Sigmoid colon (tissue), 7 donors: Measurements from ENCODE around the gene EFNA2. TPM values are rescaled to one million over a fixed set of nuclear protein-coding genes. Genes with fewer than 3 reads are reported as not detected.

Experiments used
- DNase-seq: peaks from one replicate; pipeline ENCODE4 v3.0.0-alpha.2; 2019
- H3K27ac ChIP-seq, 4 donors: fragments of 200-600 bp; sonication (generic); one replicate each; pipeline ENCODE4 v1.5.1; 2016 to 2019; ENCODE audit warnings: mild to moderate bottlenecking in 1 of 4
- H3K27me3 ChIP-seq, 3 donors: fragments of 200-600 bp; sonication (generic); one replicate each; pipeline ENCODE4 v1.5.1; 2019; ENCODE audit warnings: mild to moderate bottlenecking in 1 of 3
- H3K36me3 ChIP-seq, 4 donors: fragments of 200-600 bp; sonication (generic); one replicate each; pipeline ENCODE4 v1.5.1; 2016 to 2019
- H3K4me1 ChIP-seq, 4 donors: fragments of 200-600 bp; sonication (generic); one replicate each; pipeline ENCODE4 v1.5.1; 2017 to 2019
- H3K4me3 ChIP-seq, 4 donors: fragments of 200-600 bp; sonication (generic); one replicate each; pipeline ENCODE4 v1.5.1; 2017 to 2019; ENCODE audit warnings: mild to moderate bottlenecking in 2 of 4, moderate library complexity in 1 of 4
- H3K9me3 ChIP-seq, 4 donors: fragments of 200-600 bp in 3 of 4; sonication (generic) in 3 of 4; one replicate each; pipeline versions ENCODE4 v1.5.1 to v1.6.1; 2013 to 2019
- EP300 ChIP-seq, 4 donors: sonication (generic); formaldehyde crosslinking; IDR thresholded peaks; one replicate each; pipeline ENCODE4 v1.6.1; 2017; ENCODE audit warnings: antibody characterized with exemption in 4 of 4
- POLR2A ChIP-seq, 2 donors: fragments of 450-650 bp; IDR thresholded peaks; one replicate each; pipeline ENCODE4 v1.6.1; 2016; ENCODE audit warnings: antibody characterized with exemption in 2 of 2, mild to moderate bottlenecking in 2 of 2, moderate library complexity in 2 of 2
- POLR2AphosphoS5 ChIP-seq, 4 donors: sonication (generic); formaldehyde crosslinking; IDR thresholded peaks; one replicate each; pipeline ENCODE4 v1.6.1; 2017; ENCODE audit warnings: antibody characterized with exemption in 4 of 4
- WGBS, 2 donors: extraction: QIAGEN DNeasy Blood & Tissue Kit; methylation state at CpG; one replicate each; pipeline ENCODE4 v1.1.7; 2013; 5-methylcytosine and 5-hydroxymethylcytosine counted together
- intact Hi-C: fragments of 100-400 bp; cut with DNase I; formaldehyde crosslinking; loops from one replicate; pipeline ENCODE4 v1.15.1; 2023
- polyA plus RNA-seq, 3 donors: library from polyadenylated mRNA; stranded (reverse); fragments of 200-250 nt; gene quantifications; one replicate each; pipeline ENCODE4 v1.2.3, GENCODE V29; 2013
- total RNA-seq, 4 donors: library from RNA; depleted of rRNA; stranded (reverse); fragments of >200 nt; gene quantifications; one replicate each; pipeline ENCODE4 v1.1.0, GENCODE V29; 2016
- TF ChIP-seq, protein P1 (sequence below), 4 experiments: fragments of 450-650 bp in 3 of 4; fragments of 200-600 bp in 1 of 4; IDR thresholded peaks; one replicate each; pipeline ENCODE4 v1.5.1; 2016 to 2019; ENCODE audit warnings: antibody characterized with exemption in 4 of 4, mild to moderate bottlenecking in 3 of 4, moderate library complexity in 2 of 4
- donor health status: healthy with polysubstance abuse.
- donor health status: Bipolar disorder and iron deficiency.
- donor health status: healthy.

The EFNA2 gene
- total and polyA plus RNA-seq, 7 donors, result 23.4 to 40.6 (median 25.2) TPM; not detected in 4

DNA sequence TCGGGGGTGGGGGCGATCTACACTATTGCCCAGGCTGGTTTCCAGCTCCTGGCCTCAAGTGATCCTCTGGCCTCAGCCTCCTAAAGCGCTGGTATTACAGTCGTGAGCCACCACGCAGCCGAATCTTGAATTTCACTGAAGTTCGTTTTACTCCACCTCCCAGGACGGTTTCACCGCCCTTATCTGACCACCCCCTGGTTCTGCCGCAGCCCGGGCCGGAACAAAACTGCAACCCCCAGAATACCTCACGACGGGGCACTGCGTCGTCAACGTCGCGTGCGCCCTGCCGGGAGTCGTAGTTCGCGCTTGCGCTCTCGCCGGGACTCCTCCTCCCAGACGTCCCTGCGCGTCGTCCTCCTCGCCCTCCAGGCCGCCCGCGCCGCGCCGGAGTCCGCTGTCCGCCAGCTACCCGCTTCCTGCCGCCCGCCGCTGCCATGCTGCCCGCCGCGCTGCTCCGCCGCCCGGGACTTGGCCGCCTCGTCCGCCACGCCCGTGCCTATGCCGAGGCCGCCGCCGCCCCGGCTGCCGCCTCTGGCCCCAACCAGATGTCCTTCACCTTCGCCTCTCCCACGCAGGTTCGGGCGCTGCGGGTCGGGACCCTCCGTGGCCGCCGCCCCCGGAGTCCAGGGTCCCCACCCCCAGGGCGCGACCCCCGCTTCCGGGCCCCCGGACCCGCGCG is 44.1 kb upstream of the EFNA2 start, which contains the start of gene ATP5F1D:
ATP5F1D (plus strand) TSS at position 335 of the 679 bp plus-strand sequence; CDS start at position 435, 100 bp downstream.
- WGBS, 2 donors, result 1% methylated on average over 79 of the region's 79 CpGs
- H3K36me3 ChIP-seq, result no peaks in the 10 kb centered on the region
- peaks cover 0 to 80% (median 77%) of the 10 kb centered on the region in 4 donors for H3K4me1 ChIP-seq
- H3K4me3 ChIP-seq, result peak within 1 kb of the TSS; percentile 70 to 85 (median 79)
- TF ChIP-seq, protein P1, sequence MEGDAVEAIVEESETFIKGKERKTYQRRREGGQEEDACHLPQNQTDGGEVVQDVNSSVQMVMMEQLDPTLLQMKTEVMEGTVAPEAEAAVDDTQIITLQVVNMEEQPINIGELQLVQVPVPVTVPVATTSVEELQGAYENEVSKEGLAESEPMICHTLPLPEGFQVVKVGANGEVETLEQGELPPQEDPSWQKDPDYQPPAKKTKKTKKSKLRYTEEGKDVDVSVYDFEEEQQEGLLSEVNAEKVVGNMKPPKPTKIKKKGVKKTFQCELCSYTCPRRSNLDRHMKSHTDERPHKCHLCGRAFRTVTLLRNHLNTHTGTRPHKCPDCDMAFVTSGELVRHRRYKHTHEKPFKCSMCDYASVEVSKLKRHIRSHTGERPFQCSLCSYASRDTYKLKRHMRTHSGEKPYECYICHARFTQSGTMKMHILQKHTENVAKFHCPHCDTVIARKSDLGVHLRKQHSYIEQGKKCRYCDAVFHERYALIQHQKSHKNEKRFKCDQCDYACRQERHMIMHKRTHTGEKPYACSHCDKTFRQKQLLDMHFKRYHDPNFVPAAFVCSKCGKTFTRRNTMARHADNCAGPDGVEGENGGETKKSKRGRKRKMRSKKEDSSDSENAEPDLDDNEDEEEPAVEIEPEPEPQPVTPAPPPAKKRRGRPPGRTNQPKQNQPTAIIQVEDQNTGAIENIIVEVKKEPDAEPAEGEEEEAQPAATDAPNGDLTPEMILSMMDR (IDR thresholded peaks at IDR 0.05), result no peak
- TF ChIP-seq POLR2AphosphoS5 (IDR thresholded peaks at IDR 0.05), result peak; percentile 93 to 95 (median 94)
- peak in 1 of 2 donors; percentile 33 for TF ChIP-seq POLR2A (IDR thresholded peaks at IDR 0.05)
- peak in 1 of 4 donors; percentile 83 for TF ChIP-seq EP300 (IDR thresholded peaks at IDR 0.05)
- no peaks in the 10 kb centered on the region for H3K9me3 ChIP-seq
- intact Hi-C loops, result loop anchor here (2.0 to 5.0 kb wide), 4 partner anchors 69 to 317 kb away; partner anchors contain the start of genes RNU6-2, SBNO2 and TMEM259
- H3K27ac ChIP-seq, result peak within 1 kb of the TSS; percentile 93 to 100 (median 98)
- DNase-seq, result peak; percentile 98
- H3K27me3 ChIP-seq, result peaks cover 6 to 8% (median 7%) of the 10 kb centered on the region in 3 donors

DNA sequence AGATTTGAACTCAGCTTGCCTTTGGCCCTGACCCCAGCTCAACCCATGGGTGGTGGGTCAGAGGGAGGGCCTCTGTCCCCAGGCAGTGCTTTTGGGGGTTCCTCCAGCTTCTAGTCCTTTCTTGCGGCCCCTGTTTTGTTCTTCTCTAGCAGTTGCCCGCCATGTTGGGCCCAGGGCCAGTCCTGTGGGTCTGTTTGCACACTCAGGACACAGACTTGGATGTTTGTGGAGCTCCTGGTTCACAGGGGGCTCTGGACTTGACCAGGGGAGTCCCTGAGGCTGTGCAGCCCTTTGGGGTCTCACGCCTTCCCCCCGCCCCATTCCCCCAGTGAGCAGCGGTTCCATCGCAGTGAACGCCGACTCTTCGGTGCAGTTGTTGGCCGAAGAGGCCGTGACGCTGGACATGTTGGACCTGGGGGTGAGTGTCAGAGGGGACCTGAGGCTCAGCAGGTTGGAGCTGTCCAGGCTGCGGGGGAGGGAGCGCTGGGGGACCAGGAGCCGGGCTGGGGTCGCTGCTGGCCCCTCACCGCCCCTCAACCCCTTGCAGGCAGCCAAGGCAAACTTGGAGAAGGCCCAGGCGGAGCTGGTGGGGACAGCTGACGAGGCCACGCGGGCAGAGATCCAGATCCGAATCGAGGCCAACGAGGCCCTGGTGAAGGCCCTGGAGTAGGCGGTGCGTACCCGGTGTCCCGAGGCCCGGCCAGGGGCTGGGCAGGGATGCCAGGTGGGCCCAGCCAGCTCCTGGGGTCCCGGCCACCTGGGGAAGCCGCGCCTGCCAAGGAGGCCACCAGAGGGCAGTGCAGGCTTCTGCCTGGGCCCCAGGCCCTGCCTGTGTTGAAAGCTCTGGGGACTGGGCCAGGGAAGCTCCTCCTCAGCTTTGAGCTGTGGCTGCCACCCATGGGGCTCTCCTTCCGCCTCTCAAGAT is 41.6 kb upstream of the EFNA2 start:
- Histone ChIP-seq H3K4me3 (peak overlapping the region in 3 of 4 donors; percentile 3 to 26 (median 15)), H3K36me3 (no peaks in the 10 kb centered on the region), H3K27ac (peak overlapping the region; percentile 96 to 100 (median 100)), H3K9me3 (no peaks in the 10 kb centered on the region), H3K27me3 (no peaks in the 10 kb centered on the region), H3K4me1 (peaks cover 13 to 74% (median 70%) of the 10 kb centered on the region in 4 donors)
- peak; percentile 15 to 67 (median 47) for TF ChIP-seq POLR2AphosphoS5 (IDR thresholded peaks at IDR 0.05)
- TF ChIP-seq EP300 (IDR thresholded peaks at IDR 0.05), result no peak
- TF ChIP-seq POLR2A (IDR thresholded peaks at IDR 0.05), result no peak
- TF ChIP-seq, protein P1 (IDR thresholded peaks at IDR 0.05), result peak; percentile 95 to 98 (median 96)
- intact Hi-C loops, result loop anchor here (1.0 to 5.0 kb wide), 2 partner anchors 23 to 72 kb away; partner anchors contain the start of gene SBNO2
- peak; percentile 96 for DNase-seq
- 46 to 55% methylated on average over 33 of the region's 33 CpGs for WGBS, 2 donors

DNA sequence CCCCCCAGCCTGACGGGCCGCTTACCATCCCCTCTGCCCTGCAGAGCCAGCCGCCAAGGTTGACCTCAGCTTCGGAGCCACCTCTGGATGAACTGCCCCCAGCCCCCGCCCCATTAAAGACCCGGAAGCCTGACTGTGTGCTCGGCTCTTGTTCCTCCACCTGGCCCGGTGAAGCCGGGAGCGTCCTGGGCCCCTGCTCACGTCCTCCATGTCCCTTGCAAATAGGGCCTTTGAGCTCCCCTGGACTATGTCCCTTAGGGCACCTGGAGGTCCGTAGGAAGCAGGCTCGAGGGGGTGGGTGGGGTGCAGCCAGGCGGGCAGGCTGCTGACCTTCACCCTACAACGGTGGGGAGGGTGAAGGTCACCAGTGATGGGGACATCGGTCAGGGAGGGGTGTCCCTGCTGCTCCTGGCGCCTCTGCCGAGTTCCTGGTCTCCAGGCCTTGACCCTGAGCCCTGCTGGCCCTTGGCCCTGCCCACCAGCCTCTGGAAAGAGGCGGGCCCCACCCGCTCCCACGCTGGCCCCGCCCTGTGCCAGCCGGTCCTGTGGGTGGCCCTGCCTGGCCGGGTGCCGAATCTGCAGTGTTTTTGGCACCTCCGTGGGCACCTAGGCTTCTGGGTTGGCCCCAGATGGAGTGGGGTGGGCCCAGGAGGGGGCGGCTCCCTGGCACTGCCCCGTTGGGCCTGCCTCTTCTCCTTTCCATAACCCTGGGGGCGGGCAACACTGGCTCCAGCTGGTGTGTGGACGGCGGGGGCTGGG is 40.8 kb upstream of the EFNA2 start:
- Histone ChIP-seq H3K9me3 (no peaks in the 10 kb centered on the region), H3K4me1 (peaks cover 13 to 70% (median 68%) of the 10 kb centered on the region in 4 donors), H3K36me3 (no peaks in the 10 kb centered on the region), H3K27ac (peak overlapping the region; percentile 96 to 100 (median 100)), H3K4me3 (peak overlapping the region in 3 of 4 donors; percentile 3 to 26 (median 15)), H3K27me3 (no peaks in the 10 kb centered on the region)
- WGBS, 2 donors, result 7 to 38% methylated on average over 31 of the region's 31 CpGs
- intact Hi-C loops, result loop anchor here (1.0 to 5.0 kb wide), 2 partner anchors 22 to 73 kb away; partner anchors contain the start of gene SBNO2
- DNase-seq, result peak; percentile 94
- TF ChIP-seq POLR2AphosphoS5 (IDR thresholded peaks at IDR 0.05), result peak; percentile 6 to 40 (median 14)
- TF ChIP-seq, protein P1 (IDR thresholded peaks at IDR 0.05), result no peak
- TF ChIP-seq EP300 (IDR thresholded peaks at IDR 0.05), result no peak
- no peak for TF ChIP-seq POLR2A (IDR thresholded peaks at IDR 0.05)
